Mammary epithelial cell (primary cell): ENCODE results near the gene SLC29A1.

Experiments used
- EZH2 ChIP-seq: IDR thresholded peaks from 2 replicates; pipeline ENCODE4 v1.6.1; 2012; ENCODE audit warnings: low read length, inconsistent platforms, borderline replicate concordance
- TF ChIP-seq, protein P1 (sequence below), 2 donors: IDR thresholded peaks in 1 of 2; conservative IDR thresholded peaks in 1 of 2; 2 replicates each; pipeline ENCODE4 v1.5.1; 2011 to 2012; ENCODE audit warnings: inconsistent platforms in 2 of 2, low read length in 2 of 2, mild to moderate bottlenecking in 2 of 2, control low read depth in 1 of 2, low read depth in 1 of 2; ENCODE audit not compliant: insufficient read depth in 1 of 2; ENCODE audit errors: extremely low read depth in 1 of 2

DNA sequence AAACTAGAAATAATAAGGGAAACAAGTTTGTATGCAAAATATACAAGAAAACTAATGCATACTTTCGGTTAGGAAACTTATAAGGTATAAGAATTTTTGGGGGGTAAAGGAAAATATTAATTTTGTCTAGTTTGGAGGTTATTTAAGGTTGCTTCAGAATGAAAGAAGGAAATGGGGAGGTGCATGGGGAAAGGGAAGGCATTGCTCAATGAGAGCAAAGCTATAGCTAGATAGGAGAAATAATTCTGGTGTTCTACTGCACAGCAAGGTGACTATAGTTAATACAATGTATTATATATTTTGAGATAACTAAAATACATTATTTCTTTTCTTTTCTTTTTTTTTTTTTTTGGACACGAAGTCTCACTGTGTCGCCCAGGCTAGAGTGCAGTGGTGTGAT, 12.1 kb upstream of the SLC29A1 start:
- TF ChIP-seq, protein P1, sequence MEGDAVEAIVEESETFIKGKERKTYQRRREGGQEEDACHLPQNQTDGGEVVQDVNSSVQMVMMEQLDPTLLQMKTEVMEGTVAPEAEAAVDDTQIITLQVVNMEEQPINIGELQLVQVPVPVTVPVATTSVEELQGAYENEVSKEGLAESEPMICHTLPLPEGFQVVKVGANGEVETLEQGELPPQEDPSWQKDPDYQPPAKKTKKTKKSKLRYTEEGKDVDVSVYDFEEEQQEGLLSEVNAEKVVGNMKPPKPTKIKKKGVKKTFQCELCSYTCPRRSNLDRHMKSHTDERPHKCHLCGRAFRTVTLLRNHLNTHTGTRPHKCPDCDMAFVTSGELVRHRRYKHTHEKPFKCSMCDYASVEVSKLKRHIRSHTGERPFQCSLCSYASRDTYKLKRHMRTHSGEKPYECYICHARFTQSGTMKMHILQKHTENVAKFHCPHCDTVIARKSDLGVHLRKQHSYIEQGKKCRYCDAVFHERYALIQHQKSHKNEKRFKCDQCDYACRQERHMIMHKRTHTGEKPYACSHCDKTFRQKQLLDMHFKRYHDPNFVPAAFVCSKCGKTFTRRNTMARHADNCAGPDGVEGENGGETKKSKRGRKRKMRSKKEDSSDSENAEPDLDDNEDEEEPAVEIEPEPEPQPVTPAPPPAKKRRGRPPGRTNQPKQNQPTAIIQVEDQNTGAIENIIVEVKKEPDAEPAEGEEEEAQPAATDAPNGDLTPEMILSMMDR (conservative IDR thresholded peaks at IDR 0.05 in 1 of 2, IDR thresholded peaks at IDR 0.05 in 1 of 2; ENCODE audit: extremely low read depth in 1 of 2, insufficient read depth in 1 of 2, low read depth in 1 of 2, low read length in 2 of 2), result no peak
- no peak for TF ChIP-seq EZH2
